ENCODE data around the gene HUNK. TPM values are rescaled to one million over a fixed set of nuclear protein-coding genes. Genes with fewer than 3 reads are reported as not detected.
A peak's percentile ranks its signal among the peaks of the same experiment; 100 is the strongest.

HUNK gene
- total RNA-seq, 1 donor from 2014 or later = 41.9 TPM

GRCh38 chr21:31993826-31994825 is 121.3 kb downstream of the HUNK start:
- Mint-ChIP-seq H3K27ac (no peak overlapping the region), H3K9me3 (ENCODE audit: low read depth) (no peaks in the 10 kb centered on the region), H3K27me3 (no peaks in the 10 kb centered on the region), H3K36me3 (ENCODE audit: insufficient read depth) (peaks cover 34% of the 10 kb centered on the region), H3K4me1 (ENCODE audit: low read depth) (no peaks in the 10 kb centered on the region), H3K4me3 (ENCODE audit: low read depth) (no peak overlapping the region)
- no peak for TF ChIP-seq CTCF (IDR thresholded peaks at IDR 0.05; ENCODE audit: unreplicated experiment)
- no peak for DNase-seq (ENCODE audit: low spot score, unreplicated experiment)

GRCh38 chr21:31997191-31997590 is 124.4 kb downstream of the HUNK start:
- no peak for DNase-seq (ENCODE audit: low spot score, unreplicated experiment)
- TF ChIP-seq CTCF (IDR thresholded peaks at IDR 0.05; ENCODE audit: unreplicated experiment) = no peak
- Mint-ChIP-seq H3K4me1 (ENCODE audit: low read depth) (peaks cover 1% of the 10 kb centered on the region), H3K27ac (no peak overlapping the region), H3K36me3 (ENCODE audit: insufficient read depth) (peaks cover 35% of the 10 kb centered on the region), H3K4me3 (ENCODE audit: low read depth) (no peak overlapping the region), H3K9me3 (ENCODE audit: low read depth) (no peaks in the 10 kb centered on the region), H3K27me3 (no peaks in the 10 kb centered on the region)

- no peak for DNase-seq (ENCODE audit: low spot score, unreplicated experiment)
- H3K4me1 Mint-ChIP-seq (ENCODE audit: low read depth) = peaks cover 1% of the 10 kb centered on the region
- H3K36me3 Mint-ChIP-seq (ENCODE audit: insufficient read depth) = peaks cover 34% of the 10 kb centered on the region
- H3K4me3 Mint-ChIP-seq (ENCODE audit: low read depth) = no peak overlapping the region
- no peak for TF ChIP-seq CTCF (IDR thresholded peaks at IDR 0.05; ENCODE audit: unreplicated experiment)
- no peaks in the 10 kb centered on the region for H3K27me3 Mint-ChIP-seq
- H3K9me3 Mint-ChIP-seq (ENCODE audit: low read depth) = no peaks in the 10 kb centered on the region
- peak overlapping the region; percentile 5 for H3K27ac Mint-ChIP-seq
Measured at GRCh38 chr21:31999810-32000468, 127.1 kb downstream of the HUNK start.

- Mint-ChIP-seq H3K27ac (no peak overlapping the region), H3K27me3 (no peaks in the 10 kb centered on the region), H3K36me3 (ENCODE audit: insufficient read depth) (peaks cover 29% of the 10 kb centered on the region), H3K9me3 (ENCODE audit: low read depth) (no peaks in the 10 kb centered on the region), H3K4me1 (ENCODE audit: low read depth) (peaks cover 1% of the 10 kb centered on the region), H3K4me3 (ENCODE audit: low read depth) (no peak overlapping the region)
- TF ChIP-seq CTCF (IDR thresholded peaks at IDR 0.05; ENCODE audit: unreplicated experiment) = no peak
- no peak for DNase-seq (ENCODE audit: low spot score, unreplicated experiment)
Measured at GRCh38 chr21:32001390-32001789, 128.6 kb downstream of the HUNK start.

GRCh38 chr21:32003411-32003810 is 130.6 kb downstream of the HUNK start:
- Mint-ChIP-seq H3K4me1 (ENCODE audit: low read depth) (peaks cover 1% of the 10 kb centered on the region), H3K4me3 (ENCODE audit: low read depth) (no peak overlapping the region), H3K27me3 (no peaks in the 10 kb centered on the region), H3K36me3 (ENCODE audit: insufficient read depth) (peaks cover 21% of the 10 kb centered on the region), H3K9me3 (ENCODE audit: low read depth) (no peaks in the 10 kb centered on the region), H3K27ac (no peak overlapping the region)
- no peak for DNase-seq (ENCODE audit: low spot score, unreplicated experiment)
- no peak for TF ChIP-seq CTCF (IDR thresholded peaks at IDR 0.05; ENCODE audit: unreplicated experiment)

All from progenitor cell of endocrine pancreas (in vitro differentiated cells).